Activated CD4-positive, alpha-beta T cell treated with anti-CD3 and anti-CD28 coated beads, Interleukin-2, amount 10 ng/mL, durations not matched to agents 7 days and 5 days (primary cell): ENCODE results near the gene MON1B. TPM values are rescaled to one million over a fixed set of nuclear protein-coding genes. Genes with fewer than 3 reads are reported as not detected.

ENCODE experiments used
- CTCF ChIA-PET: fragments of 350-600 bp; sonication (Branson Sonifier 250); formaldehyde crosslinking; loops from one replicate; lab custom pipeline; 2021; ENCODE audit warnings: antibody characterized with exemption; lab: Charles Lee
- POLR2A ChIA-PET: fragments of 350-600 bp; sonication (Branson Sonifier 250); formaldehyde crosslinking; loops from one replicate; lab custom pipeline; 2021; ENCODE audit warnings: antibody characterized with exemption; lab: Charles Lee
- DNase-seq: peaks from one replicate; pipeline ENCODE4 v3.0.0-alpha.2; 2020
- H3K27ac Mint-ChIP-seq: one replicate; pipeline ENCODE4 v1.8.0; 2021; ENCODE audit warnings: mild to moderate bottlenecking, moderate library complexity, mixed read lengths
- H3K27me3 Mint-ChIP-seq: one replicate; pipeline ENCODE4 v1.8.0; 2021; ENCODE audit warnings: mixed read lengths
- H3K36me3 Mint-ChIP-seq: one replicate; pipeline ENCODE4 v1.8.0; 2021; ENCODE audit warnings: low read depth, mixed read lengths
- H3K4me1 Mint-ChIP-seq: one replicate; pipeline ENCODE4 v1.8.0; 2021; ENCODE audit warnings: mixed read lengths
- H3K4me3 Mint-ChIP-seq: one replicate; pipeline ENCODE4 v1.8.0; 2021; ENCODE audit warnings: mild to moderate bottlenecking, moderate library complexity, mixed read lengths
- H3K9me3 Mint-ChIP-seq: one replicate; pipeline ENCODE4 v1.8.0; 2021; ENCODE audit warnings: mixed read lengths
- total RNA-seq, 2 experiments: library from RNA; stranded (reverse); gene quantifications; one replicate each; pipeline ENCODE4 v1.2.3, GENCODE V29; 2021

The MON1B gene
- total RNA-seq, 2 experiments from 2014 or later, result 62.8 to 70.7 TPM

GRCh38 chr16:77211880-77212740 is 21.1 kb downstream of the MON1B start:
- Mint-ChIP-seq H3K4me1 (peaks cover 10% of the 10 kb centered on the region), H3K27me3 (no peaks in the 10 kb centered on the region), H3K36me3 (no peaks in the 10 kb centered on the region), H3K9me3 (no peaks in the 10 kb centered on the region), H3K4me3 (peak overlapping the region; percentile 78), H3K27ac (peak overlapping the region; percentile 80)
- CTCF ChIA-PET, result interaction anchor here (1.5 kb wide), 1 partner anchor 11 kb away, joined by 5 read pairs; no protein-coding TSS in a partner anchor
- POLR2A ChIA-PET, result no interaction called here
- peak; percentile 75 for DNase-seq

- DNase-seq, result peak; percentile 64
- peaks cover 10% of the 10 kb centered on the region for H3K4me1 Mint-ChIP-seq
- H3K4me3 Mint-ChIP-seq, result peak overlapping the region; percentile 78
- H3K27me3 Mint-ChIP-seq, result no peaks in the 10 kb centered on the region
- H3K27ac Mint-ChIP-seq, result peak overlapping the region; percentile 79
- ChIA-PET CTCF (interaction anchor here (1.5 kb wide), 1 partner anchor 12 kb away, joined by 5 read pairs; no protein-coding TSS in a partner anchor), POLR2A (interaction anchor here (0.6 kb wide), 1 partner anchor 19 kb away, joined by 3 read pairs; no protein-coding TSS in a partner anchor)
- H3K36me3 Mint-ChIP-seq, result no peaks in the 10 kb centered on the region
- H3K9me3 Mint-ChIP-seq, result no peaks in the 10 kb centered on the region
Measured at GRCh38 chr16:77212741-77213541, 22.0 kb downstream of the MON1B start.

GRCh38 chr16:77213542-77214106 is 22.6 kb downstream of the MON1B start:
- peaks cover 10% of the 10 kb centered on the region for H3K4me1 Mint-ChIP-seq
- peak overlapping the region; percentile 78 for H3K4me3 Mint-ChIP-seq
- no peaks in the 10 kb centered on the region for H3K27me3 Mint-ChIP-seq
- ChIA-PET CTCF (no interaction called here), POLR2A (no interaction called here)
- no peak for DNase-seq
- H3K27ac Mint-ChIP-seq, result peak overlapping the region; percentile 7
- H3K9me3 Mint-ChIP-seq, result no peaks in the 10 kb centered on the region
- no peaks in the 10 kb centered on the region for H3K36me3 Mint-ChIP-seq

GRCh38 chr16:77214411-77215138 is 23.6 kb downstream of the MON1B start:
- Mint-ChIP-seq H3K4me3 (no peak overlapping the region), H3K27me3 (no peaks in the 10 kb centered on the region), H3K36me3 (no peaks in the 10 kb centered on the region), H3K27ac (no peak overlapping the region), H3K9me3 (no peaks in the 10 kb centered on the region), H3K4me1 (peaks cover 10% of the 10 kb centered on the region)
- DNase-seq, result no peak
- POLR2A ChIA-PET, result interaction anchor here (0.6 kb wide), 1 partner anchor 369 kb away, joined by 3 read pairs; no protein-coding TSS in a partner anchor
- CTCF ChIA-PET, result no interaction called here

- Mint-ChIP-seq H3K4me1 (no peaks in the 10 kb centered on the region), H3K9me3 (no peaks in the 10 kb centered on the region), H3K36me3 (no peaks in the 10 kb centered on the region), H3K27ac (no peak overlapping the region), H3K4me3 (no peak overlapping the region), H3K27me3 (no peaks in the 10 kb centered on the region)
- CTCF ChIA-PET, result no interaction called here
- no peak for DNase-seq
- POLR2A ChIA-PET, result no interaction called here
Measured at GRCh38 chr16:77219437-77219836, 28.4 kb downstream of the MON1B start.

- Mint-ChIP-seq H3K36me3 (no peaks in the 10 kb centered on the region), H3K4me3 (no peak overlapping the region), H3K27me3 (peaks cover under 1% of the 10 kb centered on the region), H3K27ac (no peak overlapping the region), H3K4me1 (no peaks in the 10 kb centered on the region), H3K9me3 (no peaks in the 10 kb centered on the region)
- DNase-seq, result no peak
- POLR2A ChIA-PET, result no interaction called here
- CTCF ChIA-PET, result interaction anchor here (3.4 kb wide), 1 partner anchor 15 kb away, joined by 10 read pairs; no protein-coding TSS in a partner anchor
Measured at GRCh38 chr16:77220427-77220826, 29.4 kb downstream of the MON1B start.

- Mint-ChIP-seq H3K4me1 (no peaks in the 10 kb centered on the region), H3K27me3 (peaks cover 4% of the 10 kb centered on the region), H3K27ac (no peak overlapping the region), H3K36me3 (no peaks in the 10 kb centered on the region), H3K9me3 (no peaks in the 10 kb centered on the region), H3K4me3 (no peak overlapping the region)
- ChIA-PET POLR2A (no interaction called here), CTCF (interaction anchor here (3.4 kb wide), 1 partner anchor 14 kb away, joined by 10 read pairs; no protein-coding TSS in a partner anchor)
- DNase-seq, result no peak
Measured at GRCh38 chr16:77221482-77221881, 30.5 kb downstream of the MON1B start.

GRCh38 chr16:77223184-77223583 is 32.2 kb downstream of the MON1B start:
- no peaks in the 10 kb centered on the region for H3K9me3 Mint-ChIP-seq
- no peak overlapping the region for H3K4me3 Mint-ChIP-seq
- H3K27ac Mint-ChIP-seq, result no peak overlapping the region
- no peaks in the 10 kb centered on the region for H3K36me3 Mint-ChIP-seq
- no peaks in the 10 kb centered on the region for H3K4me1 Mint-ChIP-seq
- POLR2A ChIA-PET, result no interaction called here
- CTCF ChIA-PET, result interaction anchor here (3.4 kb wide), 1 partner anchor 12 kb away, joined by 10 read pairs; no protein-coding TSS in a partner anchor
- DNase-seq, result peak; percentile 44
- peaks cover 4% of the 10 kb centered on the region for H3K27me3 Mint-ChIP-seq

GRCh38 chr16:77225182-77225581 is 34.2 kb downstream of the MON1B start:
- POLR2A ChIA-PET, result no interaction called here
- H3K4me3 Mint-ChIP-seq, result no peak overlapping the region
- DNase-seq, result no peak

GRCh38 chr16:77227745-77228144 is 36.8 kb downstream of the MON1B start:
- no peaks in the 10 kb centered on the region for H3K36me3 Mint-ChIP-seq
- DNase-seq, result no peak
- peaks cover 5% of the 10 kb centered on the region for H3K27me3 Mint-ChIP-seq
- no peak overlapping the region for H3K27ac Mint-ChIP-seq
- H3K4me1 Mint-ChIP-seq, result no peaks in the 10 kb centered on the region
- ChIA-PET CTCF (no interaction called here), POLR2A (no interaction called here)
- H3K9me3 Mint-ChIP-seq, result no peaks in the 10 kb centered on the region
- H3K4me3 Mint-ChIP-seq, result no peak overlapping the region

More at GRCh38 chr16:77225182-77225581, 34.2 kb downstream of the MON1B start:
- Mint-ChIP-seq H3K4me1 (no peaks in the 10 kb centered on the region), H3K36me3 (no peaks in the 10 kb centered on the region), H3K27me3 (peaks cover 5% of the 10 kb centered on the region), H3K27ac (no peak overlapping the region), H3K9me3 (no peaks in the 10 kb centered on the region)
- CTCF ChIA-PET, result no interaction called here

- ChIA-PET POLR2A (no interaction called here), CTCF (interaction anchor here (1.4 kb wide), 1 partner anchor 353 kb away, joined by 3 read pairs; no protein-coding TSS in a partner anchor)
- Mint-ChIP-seq H3K36me3 (no peaks in the 10 kb centered on the region), H3K4me3 (no peak overlapping the region), H3K27ac (no peak overlapping the region), H3K9me3 (no peaks in the 10 kb centered on the region), H3K4me1 (peaks cover 2% of the 10 kb centered on the region), H3K27me3 (peaks cover 2% of the 10 kb centered on the region)
- DNase-seq, result no peak
Measured at GRCh38 chr16:77231047-77231446, 40.1 kb downstream of the MON1B start.
